DMS53 treated with DMSO at 0.1 percent for 48 hours (cell line): Measurements from ENCODE around the gene ICAM5.
A peak's percentile ranks its signal among the peaks of the same experiment; 100 is the strongest.
"Not testable (repeated sequence)": the region's sequence is repeated elsewhere in the genome, so short reads cannot be mapped to it uniquely, and the experiment has no call there.

ENCODE experiments used
- DNase-seq: peaks from one replicate; lab custom pipeline; 2025; ENCODE audit not compliant: unreplicated experiment; lab: John Stamatoyannopoulos, UW

The ICAM5 gene

GRCh38 chr19:10289836-10290356, at the start of gene ICAM5:
Gene ICAM5, plus strand, starts transcription at chr19:10289952. Its CDS starts 92 bp downstream, at chr19:10290044.
- peak; percentile 12 for DNase-seq

- DNase-seq, result not testable (repeated sequence)
Observed at GRCh38 chr19:10241826-10242449, 47.8 kb upstream of the ICAM5 start.

GRCh38 chr19:10243606-10244005, 46.1 kb upstream of the ICAM5 start:
- DNase-seq, result no peak

- no peak for DNase-seq
Observed at GRCh38 chr19:10245189-10245939, 44.4 kb upstream of the ICAM5 start.

GRCh38 chr19:10246511-10246910, 43.2 kb upstream of the ICAM5 start:
- no peak for DNase-seq

- DNase-seq, result peak; percentile 94
Observed at GRCh38 chr19:10251792-10252694, 37.7 kb upstream of the ICAM5 start, which contains the start of gene MRPL4. Gene MRPL4, plus strand, starts transcription at chr19:10252214. Its CDS starts 40 bp downstream, at chr19:10252254.

GRCh38 chr19:10252707-10253106, 37.0 kb upstream of the ICAM5 start:
- DNase-seq, result no peak

- no peak for DNase-seq
Observed at GRCh38 chr19:10254244-10254643, 35.5 kb upstream of the ICAM5 start.

GRCh38 chr19:10255358-10255757, 34.4 kb upstream of the ICAM5 start:
- no peak for DNase-seq

GRCh38 chr19:10256551-10256950, 33.2 kb upstream of the ICAM5 start:
- no peak for DNase-seq

- DNase-seq, result no peak
Observed at GRCh38 chr19:10256970-10257615, 32.7 kb upstream of the ICAM5 start.

GRCh38 chr19:10258080-10258710, 31.6 kb upstream of the ICAM5 start:
- no peak for DNase-seq

GRCh38 chr19:10259162-10259905, 30.4 kb upstream of the ICAM5 start:
- DNase-seq, result peak; percentile 75

GRCh38 chr19:10260141-10260584, 29.6 kb upstream of the ICAM5 start:
- peak; percentile 48 for DNase-seq

GRCh38 chr19:10262771-10263170, 27.0 kb upstream of the ICAM5 start:
- DNase-seq, result no peak

GRCh38 chr19:10266706-10267105, 23.0 kb upstream of the ICAM5 start:
- no peak for DNase-seq

GRCh38 chr19:10268071-10268470, 21.7 kb upstream of the ICAM5 start:
- DNase-seq, result no peak

GRCh38 chr19:10269333-10270179, 20.2 kb upstream of the ICAM5 start:
- peak; percentile 33 for DNase-seq
